GM19467 (cell line): ENCODE results near the gene PTPRO.
"Not testable (repeated sequence)": the region's sequence is repeated elsewhere in the genome, so short reads cannot be mapped to it uniquely, and the experiment has no call there.

ENCODE experiments used
- ATAC-seq: cut with Tn5 transposase; IDR thresholded peaks from one replicate; pipeline ENCODE4 v1.9.1; 2021; ENCODE audit warnings: mild to moderate bottlenecking, moderate library complexity; ENCODE audit not compliant: unreplicated experiment

The PTPRO gene

DNA sequence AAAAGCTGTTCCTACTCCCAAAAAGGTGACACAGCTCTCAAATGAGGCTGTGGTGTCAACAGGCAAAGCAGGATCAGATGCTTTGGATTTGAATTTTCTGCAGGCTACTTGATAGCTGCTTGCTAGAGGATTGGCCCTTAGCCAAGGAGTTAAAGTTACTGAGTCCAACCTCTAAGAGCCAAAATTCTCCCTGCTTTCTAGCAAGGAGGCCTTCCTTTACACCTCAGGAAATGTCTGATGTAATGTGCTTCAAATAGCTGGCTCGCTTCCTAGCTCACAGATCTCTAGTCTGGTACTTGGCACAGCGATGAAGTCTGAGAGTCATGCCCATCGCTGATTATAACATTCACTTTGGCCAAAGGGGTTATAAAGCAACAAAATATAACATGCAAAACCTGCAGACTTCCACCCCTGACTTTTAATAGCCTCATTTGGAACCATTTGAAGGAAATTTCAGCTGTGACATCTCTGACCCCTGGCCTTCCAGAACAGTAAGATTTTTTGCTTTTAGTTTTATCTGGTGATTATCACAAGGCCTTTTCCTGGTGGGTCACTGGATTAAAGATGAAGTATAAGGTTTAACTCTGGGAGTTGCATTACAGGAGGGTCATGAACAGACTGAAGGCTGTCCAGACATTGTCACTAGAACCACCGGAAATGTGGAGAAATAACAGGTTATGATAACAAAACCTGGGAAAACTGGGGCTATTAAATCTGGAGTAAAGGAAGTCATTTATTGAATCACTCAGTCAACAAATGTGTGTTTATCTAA, 277.1 kb downstream of the PTPRO start:
- ATAC-seq: no peak

GRCh38 chr12:15600223-15600935, 278.1 kb downstream of the PTPRO start:
- ATAC-seq: no peak

DNA sequence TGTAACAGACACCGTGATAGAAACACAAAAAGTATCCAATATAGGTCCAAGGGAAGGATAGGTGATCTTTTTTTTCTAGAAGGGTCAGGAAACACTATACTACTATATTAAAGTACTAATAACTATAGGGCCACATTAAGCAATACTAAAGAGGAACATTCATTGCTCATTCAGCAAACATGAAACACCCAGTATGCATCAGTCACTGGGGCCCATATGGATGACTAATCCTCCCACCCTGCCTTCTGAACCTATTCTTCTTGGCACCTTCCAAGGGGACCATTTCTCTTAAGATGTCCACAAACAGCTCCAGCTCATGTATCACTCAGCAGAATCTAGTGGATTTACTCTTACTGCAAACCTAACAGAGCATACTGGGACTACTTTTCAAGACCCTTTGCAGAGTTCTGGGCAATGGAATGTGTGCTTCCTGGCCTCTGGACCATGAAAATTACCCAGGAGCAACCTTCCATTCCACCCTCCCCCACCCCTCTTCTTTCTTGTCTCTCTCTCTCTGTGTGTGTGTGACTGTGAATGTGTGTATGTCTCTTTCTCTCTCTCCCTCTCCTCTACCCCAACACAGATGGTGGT, 279.0 kb downstream of the PTPRO start:
- ATAC-seq: no peak

GRCh38 chr12:15602051-15602672, 279.9 kb downstream of the PTPRO start:
- ATAC-seq: no peak

DNA sequence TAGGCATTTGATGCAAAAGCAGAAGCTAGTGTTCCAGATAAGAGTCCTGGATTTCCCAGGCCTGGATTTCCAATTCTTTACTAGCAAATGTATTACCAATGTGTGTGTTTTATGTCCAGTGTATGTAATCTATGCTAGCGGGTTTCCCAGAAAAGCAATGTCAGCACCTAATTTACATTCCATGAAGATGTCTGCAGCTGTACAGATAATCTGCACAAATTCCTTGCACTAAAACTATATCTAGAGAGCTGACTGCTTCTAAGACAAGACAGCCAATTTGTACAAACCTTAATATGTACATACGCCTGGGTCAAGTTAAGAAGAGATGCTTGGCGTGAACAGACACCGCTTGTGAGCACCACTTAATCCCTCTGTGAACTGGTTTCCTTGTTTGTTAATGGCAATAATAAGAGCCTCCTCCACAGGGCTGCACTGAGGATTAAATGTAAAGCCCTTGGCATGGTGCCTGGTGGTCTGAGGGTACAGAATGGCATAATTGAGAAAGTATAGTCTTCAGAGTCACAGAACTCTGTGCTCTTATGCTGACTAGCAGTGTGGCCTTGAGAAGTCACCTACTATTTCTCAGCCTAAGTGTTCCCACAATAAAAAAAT, 281.3 kb downstream of the PTPRO start:
- ATAC-seq: no peak

- no peak for ATAC-seq
Observed at GRCh38 chr12:15605881-15606590, 283.7 kb downstream of the PTPRO start.

GRCh38 chr12:15608406-15608805, 286.1 kb downstream of the PTPRO start:
- no peak for ATAC-seq

GRCh38 chr12:15608941-15609340, 286.6 kb downstream of the PTPRO start:
- ATAC-seq: no peak

- no peak for ATAC-seq
Observed at GRCh38 chr12:15613981-15614380, 291.7 kb downstream of the PTPRO start.

GRCh38 chr12:15616495-15616894, 294.2 kb downstream of the PTPRO start:
- not testable (repeated sequence) for ATAC-seq

GRCh38 chr12:15620741-15621539, 298.6 kb downstream of the PTPRO start:
- no peak for ATAC-seq

GRCh38 chr12:15625075-15625474, 302.8 kb downstream of the PTPRO start:
- no peak for ATAC-seq

- no peak for ATAC-seq
Observed at GRCh38 chr12:15627995-15628945, 306.0 kb downstream of the PTPRO start.

DNA sequence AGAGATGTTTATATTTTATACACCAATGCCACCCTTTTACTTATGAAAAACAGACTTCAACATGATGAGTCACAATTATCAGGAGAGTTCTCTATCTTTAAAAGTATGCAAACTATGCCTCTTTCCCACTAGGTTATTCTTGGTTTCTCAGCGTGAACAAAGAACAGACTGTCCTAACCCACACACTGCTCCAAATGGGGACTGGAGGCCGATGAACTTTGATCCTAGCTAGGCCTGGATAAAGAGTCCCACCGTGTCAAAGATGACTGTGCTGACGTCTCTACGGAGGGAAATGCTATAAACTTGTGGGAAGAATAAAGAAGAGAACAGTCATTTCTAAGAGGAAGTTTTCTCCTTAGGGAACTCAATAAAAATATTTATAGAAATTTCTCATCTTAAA, 306.8 kb downstream of the PTPRO start:
- ATAC-seq: no peak

- ATAC-seq: no peak
Observed at GRCh38 chr12:15629761-15630160, 307.5 kb downstream of the PTPRO start.

- ATAC-seq: no peak
Observed at GRCh38 chr12:15631007-15631715, 308.9 kb downstream of the PTPRO start.

- ATAC-seq: no peak
Observed at GRCh38 chr12:15632708-15633107, 310.4 kb downstream of the PTPRO start.

DNA sequence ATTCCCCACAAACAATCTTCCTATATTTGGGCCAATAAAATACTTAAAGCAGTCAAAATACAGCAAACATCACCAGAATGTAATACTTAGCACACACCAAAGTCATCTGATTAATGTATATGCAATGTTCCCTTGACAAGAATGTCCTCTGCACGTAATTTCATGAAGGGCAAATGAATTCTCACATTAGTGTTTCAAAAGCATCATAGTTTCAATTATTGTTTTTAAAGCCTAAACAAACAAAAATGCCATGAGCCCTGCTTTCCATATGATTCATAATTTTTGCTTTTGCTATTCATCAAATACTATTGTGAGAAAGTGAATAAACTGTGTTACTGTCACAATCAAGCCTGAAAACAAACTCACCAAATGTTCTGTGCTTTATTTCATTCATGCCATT, 310.9 kb downstream of the PTPRO start:
- no peak for ATAC-seq
